Ureter (tissue), 1 donor: Measurements from ENCODE around the gene TBC1D20. TPM values are rescaled to one million over a fixed set of nuclear protein-coding genes. Genes with fewer than 3 reads are reported as not detected.
"Not testable (repeated sequence)": the region's sequence is repeated elsewhere in the genome, so short reads cannot be mapped to it uniquely, and the experiment has no call there.

Experiments
- DNase-seq: peaks from one replicate; pipeline ENCODE4 v3.0.0-alpha.2; 2020; ENCODE audit warnings: low spot score
- total RNA-seq: library from RNA; stranded (reverse); gene quantifications from one replicate; pipeline ENCODE4 v1.2.4, GENCODE V29; 2023
- donor health status: DM: yes; HTN: yes; CAD: no.

Gene TBC1D20
- total RNA-seq, 1 donor from 2014 or later, result 48.6 TPM

DNA sequence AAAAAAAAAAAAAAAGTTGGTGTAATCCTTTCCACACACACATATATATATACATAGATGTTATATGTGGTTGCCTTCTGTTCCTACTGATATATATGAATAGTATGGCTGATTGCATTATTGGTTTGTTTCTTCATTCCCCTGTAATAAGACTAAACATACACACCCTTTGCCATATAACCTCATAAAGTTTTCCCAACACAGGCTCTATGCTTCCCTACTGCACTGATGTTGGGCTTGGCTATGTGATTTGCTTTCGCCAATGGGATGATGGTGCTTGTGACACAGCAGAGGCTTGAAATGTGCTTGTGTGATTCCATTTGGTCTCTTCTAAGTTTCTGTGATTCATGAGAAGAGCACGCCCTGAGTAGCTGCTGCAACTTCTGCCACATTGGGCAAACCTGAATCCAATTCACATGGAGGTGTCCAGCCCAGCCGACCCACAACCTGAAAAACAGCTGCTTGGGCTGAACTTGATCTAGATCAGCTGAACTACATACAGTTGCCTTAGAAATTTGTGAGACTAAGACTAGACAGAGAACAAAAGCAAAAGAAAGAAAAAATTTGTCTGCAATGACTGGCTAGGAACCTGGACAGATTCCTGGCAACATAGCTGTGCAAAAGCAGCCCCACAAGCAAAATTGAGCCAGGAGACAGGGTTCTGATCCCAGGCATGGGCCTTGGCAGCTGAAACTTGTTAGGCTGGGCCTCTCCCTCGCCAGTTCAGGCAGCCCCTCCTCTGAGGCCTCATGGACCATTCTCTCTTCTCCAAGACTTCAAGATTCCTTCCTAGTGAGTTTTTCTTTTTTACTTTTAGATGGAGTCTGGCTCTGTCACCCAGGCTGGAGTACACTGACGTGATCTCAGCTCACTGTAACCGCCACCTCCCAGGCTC, 13.4 kb upstream of the TBC1D20 start:
- no peak for DNase-seq

DNA sequence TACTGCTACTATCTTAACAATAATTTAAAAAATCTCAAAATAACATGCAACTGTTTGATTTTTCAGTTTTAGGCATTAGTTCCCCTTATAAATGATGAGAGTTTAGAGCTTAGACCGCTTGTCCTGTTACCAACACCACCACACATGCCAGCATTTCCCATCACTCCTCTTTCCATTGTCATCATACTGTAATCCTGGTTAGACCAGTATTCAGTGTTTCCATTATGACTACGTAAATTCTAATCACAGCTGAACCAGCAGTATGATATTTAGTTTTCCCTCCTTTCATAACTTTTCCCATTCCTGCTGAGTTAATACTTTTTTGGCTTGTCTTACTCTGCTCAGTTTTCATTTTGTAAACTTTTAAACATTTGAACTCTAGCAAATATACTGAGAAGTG, 12.2 kb upstream of the TBC1D20 start:
- DNase-seq, result no peak

- no peak for DNase-seq
Observed at GRCh38 chr20:472889-473292, 10.6 kb upstream of the TBC1D20 start.

- DNase-seq, result no peak
Observed at GRCh38 chr20:472137-472846, 10.0 kb upstream of the TBC1D20 start.

- DNase-seq, result no peak
Observed at GRCh38 chr20:469746-470490, 7.6 kb upstream of the TBC1D20 start.

DNA sequence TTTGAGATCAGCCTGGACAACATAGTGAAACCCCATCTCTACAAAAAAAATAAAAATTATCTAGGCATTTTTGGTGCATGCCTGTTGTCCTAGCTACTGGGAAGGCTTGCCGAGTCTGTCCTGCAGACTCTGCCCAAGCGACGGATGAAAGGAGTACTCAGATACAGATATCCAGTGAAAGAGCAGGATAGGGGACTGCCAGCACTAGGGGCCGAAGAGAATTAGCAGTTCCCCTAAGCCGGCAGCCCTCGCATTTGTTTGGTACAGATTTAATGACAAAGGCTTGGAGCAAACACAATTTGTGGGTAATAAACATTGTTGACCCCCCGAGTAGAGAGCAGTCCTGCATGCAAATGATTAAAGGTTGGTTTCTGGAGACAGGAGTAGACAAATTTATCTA, 5.4 kb upstream of the TBC1D20 start:
- no peak for DNase-seq

DNA sequence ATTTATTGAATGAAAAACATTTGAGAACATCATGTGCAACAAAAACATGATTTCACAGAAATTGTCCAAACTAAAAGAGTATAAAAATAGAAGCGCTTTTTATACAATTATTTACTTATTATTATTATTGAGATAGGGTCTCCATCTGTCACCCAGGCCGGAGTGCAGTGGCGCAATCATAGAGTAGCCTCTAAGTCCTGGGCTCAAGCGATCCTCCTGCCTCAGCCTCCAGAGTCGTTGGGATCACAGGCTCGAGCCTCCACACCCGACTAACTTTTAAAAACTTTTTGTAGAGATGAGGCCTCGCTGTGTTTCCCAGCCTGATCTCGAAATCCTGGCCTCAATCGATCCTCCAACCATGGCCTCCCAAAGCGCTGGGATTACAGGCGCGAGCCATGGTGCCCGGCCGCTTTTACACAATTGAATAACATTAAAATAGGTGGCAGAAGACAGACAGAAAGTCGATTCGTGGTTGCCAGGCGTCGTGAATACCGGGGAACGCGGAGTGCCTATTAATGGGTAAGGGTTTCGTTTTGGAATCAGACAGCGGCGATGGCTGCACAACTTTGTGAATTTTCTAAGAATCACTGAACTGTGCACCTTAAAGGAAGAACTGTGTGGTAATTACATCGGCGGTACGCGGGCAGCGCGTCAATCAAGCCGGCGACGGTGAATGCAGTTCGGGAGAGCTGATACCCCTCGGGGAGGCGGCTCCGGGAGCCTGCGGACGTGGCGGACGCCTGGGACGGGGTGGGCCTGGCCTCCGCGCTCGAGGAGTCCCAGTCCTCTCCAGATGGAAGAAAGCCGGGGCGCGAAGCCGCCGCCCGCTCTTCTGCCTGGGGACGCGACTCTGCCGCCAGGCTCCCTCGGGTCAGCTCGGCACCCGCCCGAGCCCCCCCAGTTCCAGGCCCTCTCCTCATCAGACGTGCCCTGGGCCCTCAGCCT, 807 bp downstream of the TBC1D20 start:
- DNase-seq, result peak; percentile 60

GRCh38 chr20:460707-461106, 1.6 kb downstream of the TBC1D20 start:
- DNase-seq, result no peak

DNA sequence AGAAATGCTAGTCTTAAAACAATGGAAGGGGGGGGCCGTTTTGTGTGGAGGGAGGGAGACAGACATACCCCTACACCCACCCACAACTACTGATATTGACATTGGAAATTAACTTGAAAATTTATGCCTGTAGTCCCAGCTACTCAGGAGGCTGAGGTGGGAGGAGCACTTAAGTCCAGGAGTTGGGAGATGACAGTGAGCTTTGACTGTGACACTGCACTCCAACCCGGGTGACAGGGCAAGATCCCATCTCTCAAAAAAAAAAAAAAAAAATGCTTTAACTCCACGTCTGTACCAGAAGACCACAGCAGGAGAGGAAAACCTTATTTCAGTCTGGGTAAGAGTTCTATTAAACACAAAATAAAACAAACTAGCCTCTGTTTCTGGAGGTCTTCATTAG, 2.2 kb downstream of the TBC1D20 start:
- no peak for DNase-seq

- DNase-seq, result no peak
Observed at GRCh38 chr20:458776-459175, 3.6 kb downstream of the TBC1D20 start.

DNA sequence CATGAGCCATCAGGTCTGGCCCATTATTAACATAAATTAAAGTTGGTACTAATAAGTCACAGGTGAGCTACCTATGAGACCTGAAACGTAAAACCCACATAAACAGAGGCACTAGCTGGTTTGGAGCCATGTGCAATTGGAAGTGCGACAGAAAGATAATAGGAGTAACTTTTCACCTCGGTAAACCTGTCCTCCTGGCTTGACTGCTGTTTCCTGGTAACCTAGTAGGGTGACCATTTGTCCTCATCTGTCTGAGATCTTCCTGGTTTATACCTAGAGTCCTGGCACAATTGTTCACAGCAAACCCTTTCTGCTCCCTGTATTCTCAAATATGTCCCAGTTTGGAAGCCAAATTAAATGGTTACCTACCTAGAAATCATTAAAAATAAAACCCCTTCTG, 7.4 kb downstream of the TBC1D20 start:
- no peak for DNase-seq

GRCh38 chr20:452021-452420, 10.3 kb downstream of the TBC1D20 start:
- DNase-seq, result not testable (repeated sequence)

DNA sequence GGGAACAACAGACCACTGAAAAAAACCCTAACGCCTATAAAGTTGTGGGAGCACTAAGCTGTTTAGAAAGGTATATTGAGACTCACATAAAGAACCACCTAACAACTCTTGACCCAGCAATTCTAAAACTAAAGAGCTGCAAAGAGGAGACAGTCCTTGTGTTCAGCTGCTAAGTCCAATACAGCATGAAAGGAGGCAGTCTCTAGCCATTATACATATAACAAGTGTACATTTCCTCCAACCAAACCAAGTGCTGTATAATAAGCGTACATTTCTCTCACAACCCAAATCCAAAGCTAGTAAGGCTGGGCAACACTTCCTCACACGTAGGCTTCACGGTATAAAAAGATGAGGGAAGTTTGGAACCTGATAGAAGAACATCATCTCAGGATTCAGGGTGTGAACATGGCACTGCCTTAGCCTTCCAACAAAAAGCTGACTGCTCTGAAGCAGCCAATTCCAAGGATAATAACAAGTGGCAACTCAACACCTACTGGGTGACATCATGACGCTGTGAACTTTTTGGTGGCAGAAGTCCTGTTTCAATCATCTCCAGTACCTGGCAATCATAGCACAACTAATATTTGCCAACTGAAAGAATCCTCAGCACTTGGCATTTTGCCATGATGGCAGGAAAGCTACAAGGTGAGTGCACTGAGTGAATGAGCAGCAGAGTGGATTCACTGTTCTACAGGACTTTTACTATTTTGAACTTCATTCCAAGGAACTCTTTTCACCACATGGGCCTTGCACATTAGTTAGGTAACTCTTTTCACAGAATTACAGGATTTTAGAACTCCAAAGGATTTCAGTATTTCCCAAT, 16.6 kb downstream of the TBC1D20 start:
- no peak for DNase-seq

DNA sequence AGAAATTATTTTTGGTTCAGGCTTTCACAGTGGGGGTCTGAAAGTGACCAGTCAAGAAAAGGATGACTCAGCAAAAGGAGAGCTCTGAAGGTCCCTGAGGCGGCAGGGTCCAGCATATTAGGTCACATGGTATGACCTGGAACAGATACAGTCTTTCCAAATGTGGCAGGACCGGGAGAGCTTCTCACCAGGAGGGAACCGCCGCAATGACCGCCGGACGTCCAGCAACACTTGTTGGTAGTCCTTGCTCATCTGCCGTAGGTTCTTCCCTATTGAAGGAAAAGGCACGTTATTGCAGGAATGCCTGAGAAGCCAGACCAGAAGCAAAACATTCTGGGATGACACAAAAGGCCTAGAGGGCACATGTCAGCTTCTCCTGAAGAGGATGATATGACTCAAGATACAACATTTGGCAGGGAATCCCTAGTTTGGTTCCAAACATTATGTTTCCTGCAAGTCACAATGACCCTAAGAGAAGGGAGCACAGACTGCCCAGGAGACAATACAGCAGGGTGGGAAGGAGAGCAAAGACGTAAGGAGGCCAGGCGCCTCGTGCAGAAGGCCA, 17.4 kb downstream of the TBC1D20 start:
- no peak for DNase-seq

DNA sequence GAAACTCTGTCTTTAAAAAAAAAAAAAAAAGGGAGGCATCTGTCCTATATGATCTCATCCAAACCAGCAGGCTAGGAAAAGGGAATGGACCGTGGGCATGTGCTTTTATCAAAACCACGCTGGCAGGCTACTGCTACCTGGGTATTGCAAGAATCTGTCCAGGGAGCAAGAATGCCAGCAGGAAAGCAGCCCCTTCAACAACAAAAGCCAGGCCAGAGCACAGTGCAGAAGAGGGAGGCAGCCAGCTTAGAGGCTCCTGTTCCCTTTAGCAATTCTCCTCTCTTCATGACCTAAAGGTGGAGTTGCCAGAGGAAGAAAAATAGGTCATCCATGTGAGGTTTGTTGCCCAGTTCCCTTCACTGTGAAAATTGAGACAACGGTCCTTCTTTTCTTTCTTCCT, 18.2 kb downstream of the TBC1D20 start:
- no peak for DNase-seq

DNA sequence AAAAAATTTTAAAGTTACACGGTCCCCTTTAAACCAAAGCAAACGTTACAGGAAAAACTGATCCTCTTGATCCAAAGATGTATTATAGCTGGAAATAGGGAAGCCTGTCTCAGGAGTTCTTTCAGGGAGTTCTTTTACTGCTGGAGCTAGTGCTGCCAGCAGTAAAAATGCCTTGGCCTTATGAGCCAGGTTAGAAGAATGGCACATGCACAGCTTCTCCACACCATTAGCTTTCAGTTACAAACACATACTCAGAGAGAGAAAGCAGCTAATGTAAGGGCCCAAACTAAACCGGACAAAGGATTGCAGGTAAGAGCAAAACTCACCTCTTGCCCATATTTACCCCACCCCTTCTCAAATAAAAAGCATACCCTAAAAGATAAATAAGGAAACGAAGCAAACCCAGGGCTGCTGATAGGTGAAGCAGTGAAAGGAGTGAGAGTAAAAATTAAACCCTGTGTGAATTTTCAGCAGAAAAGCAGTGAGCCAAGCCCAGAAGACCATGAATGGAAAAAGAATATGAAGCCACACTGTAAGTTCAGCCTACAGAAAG, 19.0 kb downstream of the TBC1D20 start:
- DNase-seq, result no peak

DNA sequence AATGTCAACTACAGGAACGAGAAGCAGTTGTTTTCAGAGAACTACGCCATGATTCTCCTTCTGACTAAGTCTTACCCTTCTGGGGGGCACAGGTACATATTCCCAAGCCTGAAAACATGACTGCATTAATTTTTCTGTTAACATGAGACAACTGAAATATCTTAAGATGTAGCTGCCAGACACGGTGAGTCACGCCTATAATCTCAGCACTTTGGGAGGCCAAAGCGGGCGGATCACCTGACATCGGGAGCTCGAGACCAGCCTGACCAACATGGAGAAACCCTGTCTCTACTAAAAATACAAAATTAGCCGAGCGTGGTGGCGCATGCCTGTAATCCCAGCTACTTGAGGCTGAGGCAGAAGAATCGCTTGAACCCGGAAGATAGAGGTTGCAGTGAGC, 21.7 kb downstream of the TBC1D20 start:
- DNase-seq, result no peak

GRCh38 chr20:440148-440547, 22.2 kb downstream of the TBC1D20 start:
- DNase-seq, result no peak

DNA sequence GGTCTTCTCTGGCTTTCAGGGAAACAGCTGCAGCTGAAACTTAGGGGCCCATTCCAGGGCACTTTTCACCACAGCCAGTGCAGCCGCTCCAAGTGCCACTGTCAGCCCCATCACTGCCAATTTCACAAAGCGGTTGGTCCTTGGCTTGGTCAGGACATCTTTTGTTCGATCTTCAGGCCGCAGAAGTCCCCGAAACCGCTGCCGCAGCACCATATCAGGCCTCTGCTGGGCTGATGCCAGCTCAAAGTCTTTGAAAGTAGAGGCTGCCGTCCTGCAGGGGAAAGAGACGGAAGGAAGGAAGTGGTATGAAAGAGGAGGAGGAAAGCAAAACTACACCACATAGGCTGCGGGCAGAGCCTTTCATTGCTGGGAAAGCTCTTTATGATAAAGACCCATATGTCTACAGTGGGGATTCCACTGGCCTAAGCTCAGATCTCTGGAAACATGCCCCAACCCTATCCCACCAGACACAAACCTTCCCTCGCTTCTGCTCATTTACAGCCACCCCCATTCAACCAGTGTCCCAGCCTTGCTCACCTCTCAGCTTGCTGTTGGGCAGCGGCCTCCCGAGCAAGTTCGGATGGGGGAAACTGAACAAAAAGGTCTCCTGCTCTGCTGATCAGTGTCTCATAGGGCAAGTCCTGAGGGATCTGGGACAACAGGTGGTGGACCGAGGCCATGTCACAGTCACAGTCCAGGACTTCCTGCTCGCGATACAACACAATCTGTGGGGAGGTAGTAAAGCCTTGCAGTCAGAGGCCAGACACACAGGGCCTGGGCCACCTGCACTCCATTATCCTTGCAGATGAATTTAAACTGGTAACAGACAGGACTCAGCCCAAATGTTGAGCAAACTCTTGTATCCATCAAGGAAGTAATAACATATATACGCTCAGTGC, 23.5 kb downstream of the TBC1D20 start:
- DNase-seq, result no peak
